Measurements from ENCODE around the gene S100A12.

GRCh38 chr1:153393926-153394325, 18.5 kb upstream of the S100A12 start:
- TF ChIP-seq CTCF (IDR thresholded peaks at IDR 0.05) (no peak), POLR2AphosphoS5 (IDR thresholded peaks at IDR 0.05) (no peak)

All from sigmoid colon (tissue), 4 donors.